SU-DHL-6 (cell line): Measurements from ENCODE around the gene GNS.
"Not testable (repeated sequence)": the region's sequence is repeated elsewhere in the genome, so short reads cannot be mapped to it uniquely, and the experiment has no call there.

ENCODE experiments used
- EZH2phosphoT487 ChIP-seq: fragments of 200-600 bp; sonication (generic), shearing (Covaris generic); conservative IDR thresholded peaks from 2 replicates; pipeline ENCODE4 v1.6.1; 2018; ENCODE audit warnings: mild to moderate bottlenecking, antibody characterized with exemption, low read length, moderate library complexity, mixed read lengths
- TF ChIP-seq, protein P1 (sequence below): fragments of 200-600 bp; sonication (generic); IDR thresholded peaks from one replicate; pipeline ENCODE4 v1.5.1; 2017; ENCODE audit warnings: antibody characterized with exemption, mild to moderate bottlenecking, low read length, moderate library complexity; ENCODE audit not compliant: insufficient read depth, poor library complexity, severe bottlenecking

DNA sequence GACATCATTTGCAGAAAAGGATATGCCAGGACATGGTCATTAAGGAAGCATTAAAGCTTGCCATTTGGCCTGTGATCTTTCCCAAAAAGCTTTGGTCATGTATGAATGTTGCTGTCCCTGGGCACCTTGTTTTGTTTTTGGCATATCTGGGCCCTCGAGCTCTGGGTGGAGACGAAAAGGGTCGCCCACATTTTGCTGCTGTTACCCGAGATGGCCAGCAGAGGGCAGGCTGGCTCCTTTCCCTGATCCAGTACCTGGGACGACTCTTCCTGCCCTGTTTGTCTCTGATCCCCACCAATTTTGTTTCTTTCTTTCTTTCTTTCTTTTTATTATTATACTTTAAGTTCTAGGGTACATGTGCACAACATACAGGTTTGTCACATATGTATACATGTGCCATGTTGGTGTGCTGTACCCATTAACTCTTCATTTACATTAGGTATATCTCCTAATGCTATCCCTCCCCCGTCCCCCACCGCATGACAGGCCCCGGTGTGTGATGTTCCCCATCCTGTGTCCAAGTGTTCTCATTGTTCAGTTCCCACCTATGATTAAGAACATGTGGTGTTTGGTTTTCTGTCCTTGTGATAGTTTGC, 43.1 kb upstream of the GNS start:
- TF ChIP-seq, protein P1, sequence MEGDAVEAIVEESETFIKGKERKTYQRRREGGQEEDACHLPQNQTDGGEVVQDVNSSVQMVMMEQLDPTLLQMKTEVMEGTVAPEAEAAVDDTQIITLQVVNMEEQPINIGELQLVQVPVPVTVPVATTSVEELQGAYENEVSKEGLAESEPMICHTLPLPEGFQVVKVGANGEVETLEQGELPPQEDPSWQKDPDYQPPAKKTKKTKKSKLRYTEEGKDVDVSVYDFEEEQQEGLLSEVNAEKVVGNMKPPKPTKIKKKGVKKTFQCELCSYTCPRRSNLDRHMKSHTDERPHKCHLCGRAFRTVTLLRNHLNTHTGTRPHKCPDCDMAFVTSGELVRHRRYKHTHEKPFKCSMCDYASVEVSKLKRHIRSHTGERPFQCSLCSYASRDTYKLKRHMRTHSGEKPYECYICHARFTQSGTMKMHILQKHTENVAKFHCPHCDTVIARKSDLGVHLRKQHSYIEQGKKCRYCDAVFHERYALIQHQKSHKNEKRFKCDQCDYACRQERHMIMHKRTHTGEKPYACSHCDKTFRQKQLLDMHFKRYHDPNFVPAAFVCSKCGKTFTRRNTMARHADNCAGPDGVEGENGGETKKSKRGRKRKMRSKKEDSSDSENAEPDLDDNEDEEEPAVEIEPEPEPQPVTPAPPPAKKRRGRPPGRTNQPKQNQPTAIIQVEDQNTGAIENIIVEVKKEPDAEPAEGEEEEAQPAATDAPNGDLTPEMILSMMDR: peak; percentile 59
- TF ChIP-seq EZH2phosphoT487: not testable (repeated sequence)
